Stimulated activated naive CD8-positive, alpha-beta T cell treated with anti-CD3 and anti-CD28 coated beads, Interleukin-15, Interleukin-2, amounts not matched to agents 100 ng/mL and 50 ng/mL, for 24 hours (primary cell): Measurements from ENCODE around the gene PRKAR2B.

Experiments used
- H3K27ac Mint-ChIP-seq: one replicate; pipeline ENCODE4 v1.8.0; 2021; ENCODE audit warnings: mild to moderate bottlenecking, mixed read lengths
- H3K27me3 Mint-ChIP-seq: one replicate; pipeline ENCODE4 v1.8.0; 2021; ENCODE audit warnings: mixed read lengths
- H3K36me3 Mint-ChIP-seq: one replicate; pipeline ENCODE4 v1.8.0; 2021; ENCODE audit warnings: low read depth, mixed read lengths
- H3K4me1 Mint-ChIP-seq: one replicate; pipeline ENCODE4 v1.8.0; 2021; ENCODE audit warnings: low read depth, mixed read lengths
- H3K4me3 Mint-ChIP-seq: one replicate; pipeline ENCODE4 v1.8.0; 2021; ENCODE audit warnings: mild to moderate bottlenecking, mixed read lengths
- H3K9me3 Mint-ChIP-seq: one replicate; pipeline ENCODE4 v1.8.0; 2021; ENCODE audit warnings: mixed read lengths

The PRKAR2B gene

GRCh38 chr7:107020400-107020799, 24.1 kb upstream of the PRKAR2B start:
- Mint-ChIP-seq H3K36me3 (no peaks in the 10 kb centered on the region), H3K4me3 (no peak overlapping the region), H3K27me3 (no peaks in the 10 kb centered on the region), H3K4me1 (no peaks in the 10 kb centered on the region), H3K9me3 (no peaks in the 10 kb centered on the region), H3K27ac (no peak overlapping the region)

- H3K36me3 Mint-ChIP-seq: no peaks in the 10 kb centered on the region
- no peaks in the 10 kb centered on the region for H3K27me3 Mint-ChIP-seq
- H3K4me3 Mint-ChIP-seq: no peak overlapping the region
- no peak overlapping the region for H3K27ac Mint-ChIP-seq
- no peaks in the 10 kb centered on the region for H3K4me1 Mint-ChIP-seq
- no peaks in the 10 kb centered on the region for H3K9me3 Mint-ChIP-seq
These were observed 22.9 kb upstream of the PRKAR2B start for GRCh38 chr7:107021600-107021999.

- Mint-ChIP-seq H3K27me3 (no peaks in the 10 kb centered on the region), H3K9me3 (no peaks in the 10 kb centered on the region), H3K4me1 (no peaks in the 10 kb centered on the region), H3K36me3 (no peaks in the 10 kb centered on the region), H3K4me3 (no peak overlapping the region), H3K27ac (no peak overlapping the region)
These were observed 20.9 kb upstream of the PRKAR2B start for GRCh38 chr7:107023522-107024151.

GRCh38 chr7:107024906-107025305, 19.6 kb upstream of the PRKAR2B start:
- Mint-ChIP-seq H3K27ac (no peak overlapping the region), H3K4me3 (no peak overlapping the region), H3K36me3 (no peaks in the 10 kb centered on the region), H3K9me3 (no peaks in the 10 kb centered on the region), H3K27me3 (no peaks in the 10 kb centered on the region), H3K4me1 (no peaks in the 10 kb centered on the region)

- H3K27ac Mint-ChIP-seq: no peak overlapping the region
- no peaks in the 10 kb centered on the region for H3K36me3 Mint-ChIP-seq
- no peaks in the 10 kb centered on the region for H3K27me3 Mint-ChIP-seq
- no peaks in the 10 kb centered on the region for H3K4me1 Mint-ChIP-seq
- H3K4me3 Mint-ChIP-seq: no peak overlapping the region
- no peaks in the 10 kb centered on the region for H3K9me3 Mint-ChIP-seq
These were observed 18.9 kb upstream of the PRKAR2B start for GRCh38 chr7:107025449-107026103.

GRCh38 chr7:107026166-107026565, 18.3 kb upstream of the PRKAR2B start:
- Mint-ChIP-seq H3K27me3 (no peaks in the 10 kb centered on the region), H3K36me3 (no peaks in the 10 kb centered on the region), H3K9me3 (no peaks in the 10 kb centered on the region), H3K4me1 (no peaks in the 10 kb centered on the region), H3K27ac (no peak overlapping the region), H3K4me3 (no peak overlapping the region)

GRCh38 chr7:107027208-107027607, 17.3 kb upstream of the PRKAR2B start:
- H3K4me3 Mint-ChIP-seq: no peak overlapping the region
- no peak overlapping the region for H3K27ac Mint-ChIP-seq
- H3K4me1 Mint-ChIP-seq: no peaks in the 10 kb centered on the region
- H3K36me3 Mint-ChIP-seq: no peaks in the 10 kb centered on the region
- no peaks in the 10 kb centered on the region for H3K27me3 Mint-ChIP-seq
- H3K9me3 Mint-ChIP-seq: no peaks in the 10 kb centered on the region

- no peak overlapping the region for H3K27ac Mint-ChIP-seq
- no peaks in the 10 kb centered on the region for H3K27me3 Mint-ChIP-seq
- no peak overlapping the region for H3K4me3 Mint-ChIP-seq
- no peaks in the 10 kb centered on the region for H3K4me1 Mint-ChIP-seq
- H3K9me3 Mint-ChIP-seq: no peaks in the 10 kb centered on the region
- H3K36me3 Mint-ChIP-seq: no peaks in the 10 kb centered on the region
These were observed 15.3 kb upstream of the PRKAR2B start for GRCh38 chr7:107029061-107029763.

- no peaks in the 10 kb centered on the region for H3K27me3 Mint-ChIP-seq
These were observed 14.7 kb upstream of the PRKAR2B start for GRCh38 chr7:107029764-107030286.

GRCh38 chr7:107032050-107032449, 12.5 kb upstream of the PRKAR2B start:
- no peak overlapping the region for H3K4me3 Mint-ChIP-seq
- no peak overlapping the region for H3K27ac Mint-ChIP-seq
- H3K9me3 Mint-ChIP-seq: peaks cover 7% of the 10 kb centered on the region
- peaks cover 3% of the 10 kb centered on the region for H3K27me3 Mint-ChIP-seq
- H3K36me3 Mint-ChIP-seq: no peaks in the 10 kb centered on the region
- H3K4me1 Mint-ChIP-seq: no peaks in the 10 kb centered on the region

More at GRCh38 chr7:107029764-107030286, 14.7 kb upstream of the PRKAR2B start:
- no peaks in the 10 kb centered on the region for H3K9me3 Mint-ChIP-seq
- no peaks in the 10 kb centered on the region for H3K4me1 Mint-ChIP-seq
- no peak overlapping the region for H3K27ac Mint-ChIP-seq
- no peak overlapping the region for H3K4me3 Mint-ChIP-seq
- no peaks in the 10 kb centered on the region for H3K36me3 Mint-ChIP-seq

- H3K36me3 Mint-ChIP-seq: no peaks in the 10 kb centered on the region
- H3K4me3 Mint-ChIP-seq: no peak overlapping the region
- peaks cover 7% of the 10 kb centered on the region for H3K9me3 Mint-ChIP-seq
- H3K27ac Mint-ChIP-seq: no peak overlapping the region
- peaks cover 3% of the 10 kb centered on the region for H3K27me3 Mint-ChIP-seq
- no peaks in the 10 kb centered on the region for H3K4me1 Mint-ChIP-seq
These were observed 11.6 kb upstream of the PRKAR2B start for GRCh38 chr7:107032720-107033438.

GRCh38 chr7:107034553-107034952, 10.0 kb upstream of the PRKAR2B start:
- Mint-ChIP-seq H3K27me3 (peaks cover 3% of the 10 kb centered on the region), H3K4me3 (no peak overlapping the region), H3K27ac (no peak overlapping the region)

GRCh38 chr7:107035446-107035845, 9.1 kb upstream of the PRKAR2B start:
- Mint-ChIP-seq H3K4me3 (no peak overlapping the region), H3K27ac (no peak overlapping the region), H3K9me3 (peaks cover 12% of the 10 kb centered on the region), H3K4me1 (no peaks in the 10 kb centered on the region), H3K36me3 (no peaks in the 10 kb centered on the region), H3K27me3 (peaks cover 3% of the 10 kb centered on the region)

More at GRCh38 chr7:107034553-107034952, 10.0 kb upstream of the PRKAR2B start:
- H3K4me1 Mint-ChIP-seq: no peaks in the 10 kb centered on the region
- no peaks in the 10 kb centered on the region for H3K36me3 Mint-ChIP-seq
- H3K9me3 Mint-ChIP-seq: peaks cover 12% of the 10 kb centered on the region

GRCh38 chr7:107036535-107036934, 8.0 kb upstream of the PRKAR2B start:
- Mint-ChIP-seq H3K27me3 (peaks cover 3% of the 10 kb centered on the region), H3K36me3 (no peaks in the 10 kb centered on the region), H3K9me3 (peaks cover 12% of the 10 kb centered on the region), H3K27ac (no peak overlapping the region), H3K4me3 (no peak overlapping the region), H3K4me1 (no peaks in the 10 kb centered on the region)
